Fibroblast of villous mesenchyme (primary cell): ENCODE data around the gene TM9SF3. TPM values are rescaled to one million over a fixed set of nuclear protein-coding genes. Genes with fewer than 3 reads are reported as not detected.

Experiments used
- DNase-seq: peaks from one replicate; pipeline ENCODE4 v3.0.0-alpha.2; 2010; ENCODE audit warnings: low read depth
- H3K4me3 ChIP-seq: 2 replicates; pipeline ENCODE4 v1.5.1; 2011; ENCODE audit warnings: low read depth, mild to moderate bottlenecking, low read length
- CTCF ChIP-seq: IDR thresholded peaks from 2 replicates; pipeline ENCODE4 v1.5.1; 2012; ENCODE audit warnings: low read depth, mild to moderate bottlenecking, low read length; ENCODE audit not compliant: insufficient read depth
- total RNA-seq: library from RNA; depleted of rRNA; stranded (reverse); fragments of >200 nt; gene quantifications from 2 replicates; pipeline ENCODE4 v1.2.3, GENCODE V29; 2012

TM9SF3 gene
- 92.1 and 147 TPM in 2 replicates for total RNA-seq

- no peak for TF ChIP-seq CTCF
- peak within 1 kb of the TSS; percentile 77 for H3K4me3 ChIP-seq
- DNase-seq: peak; percentile 92
Measured at GRCh38 chr10:96586419-96587263, at the start of gene TM9SF3. TSS of gene TM9SF3 (minus strand) at chr10:96587012. CDS start at chr10:96586835, 177 bp downstream.

GRCh38 chr10:96636551-96636950, 49.7 kb upstream of the TM9SF3 start:
- no peak overlapping the region for H3K4me3 ChIP-seq
- no peak for TF ChIP-seq CTCF
- no peak for DNase-seq

GRCh38 chr10:96632974-96633710, 46.3 kb upstream of the TM9SF3 start:
- TF ChIP-seq CTCF: no peak
- DNase-seq: no peak

GRCh38 chr10:96627292-96627691, 40.5 kb upstream of the TM9SF3 start:
- H3K4me3 ChIP-seq: no peak overlapping the region
- TF ChIP-seq CTCF: no peak
- DNase-seq: no peak

More at GRCh38 chr10:96632974-96633710, 46.3 kb upstream of the TM9SF3 start:
- no peak overlapping the region for H3K4me3 ChIP-seq

GRCh38 chr10:96626795-96627194, 40.0 kb upstream of the TM9SF3 start:
- H3K4me3 ChIP-seq: no peak overlapping the region
- TF ChIP-seq CTCF: peak; percentile 37
- DNase-seq: no peak

- no peak for TF ChIP-seq CTCF
- H3K4me3 ChIP-seq: no peak overlapping the region
- no peak for DNase-seq
Measured at GRCh38 chr10:96625173-96625572, 38.4 kb upstream of the TM9SF3 start.
